Germinal center (tissue), 1 donor: ENCODE measurements around the gene PPCS.
A peak's percentile ranks its signal among the peaks of the same experiment; 100 is the strongest.
"Not testable (repeated sequence)": the region's sequence is repeated elsewhere in the genome, so short reads cannot be mapped to it uniquely, and the experiment has no call there.

Source experiments
- DNase-seq: peaks from one replicate; pipeline ENCODE4 v3.0.0; 2012; ENCODE audit warnings: mixed read lengths, low spot score

Gene PPCS

GRCh38 chr1:42453386-42453785, 3.0 kb upstream of the PPCS start:
- no peak for DNase-seq

GRCh38 chr1:42454403-42454802, 1.9 kb upstream of the PPCS start:
- DNase-seq: no peak

GRCh38 chr1:42456754-42457089, 379 bp downstream of the PPCS start:
- DNase-seq: peak; percentile 77

GRCh38 chr1:42461196-42461595, 4.9 kb downstream of the PPCS start:
- no peak for DNase-seq

- DNase-seq: peak; percentile 98
Measured at GRCh38 chr1:42462828-42463763, 6.8 kb downstream of the PPCS start, which contains the start of gene CCDC30. TSS of gene CCDC30 (plus strand) at chr1:42463286. CDS start at chr1:42480552, 17,266 bp downstream.

GRCh38 chr1:42463921-42464320, 7.6 kb downstream of the PPCS start:
- DNase-seq: no peak

GRCh38 chr1:42466030-42466429, 9.7 kb downstream of the PPCS start:
- DNase-seq: no peak

GRCh38 chr1:42469727-42470126, 13.4 kb downstream of the PPCS start:
- DNase-seq: no peak

- no peak for DNase-seq
Measured at GRCh38 chr1:42476605-42477004, 20.3 kb downstream of the PPCS start.

- DNase-seq: not testable (repeated sequence)
Measured at GRCh38 chr1:42477354-42477753, 21.0 kb downstream of the PPCS start.

- DNase-seq: no peak
Measured at GRCh38 chr1:42477775-42478174, 21.4 kb downstream of the PPCS start.

- DNase-seq: no peak
Measured at GRCh38 chr1:42479621-42480020, 23.3 kb downstream of the PPCS start.

- DNase-seq: no peak
Measured at GRCh38 chr1:42480921-42481320, 24.6 kb downstream of the PPCS start.

- DNase-seq: no peak
Measured at GRCh38 chr1:42482635-42483153, 26.4 kb downstream of the PPCS start.

- DNase-seq: no peak
Measured at GRCh38 chr1:42484382-42484781, 28.0 kb downstream of the PPCS start.

- DNase-seq: no peak
Measured at GRCh38 chr1:42490237-42490636, 33.9 kb downstream of the PPCS start.

GRCh38 chr1:42502031-42502430, 45.7 kb downstream of the PPCS start:
- not testable (repeated sequence) for DNase-seq

GRCh38 chr1:42504535-42505128, 48.3 kb downstream of the PPCS start:
- no peak for DNase-seq

GRCh38 chr1:42506576-42506975, 50.2 kb downstream of the PPCS start:
- DNase-seq: no peak
